ENCODE data around the gene ACSL3. TPM values are rescaled to one million over a fixed set of nuclear protein-coding genes. Genes with fewer than 3 reads are reported as not detected.
"Not testable (repeated sequence)": the region's sequence is repeated elsewhere in the genome, so short reads cannot be mapped to it uniquely, and the experiment has no call there.

ACSL3 gene
- total RNA-seq, 1 donor from 2014 or later = 107 TPM

GRCh38 chr2:222862909-222863544, 2.2 kb downstream of the ACSL3 start:
- DNase-seq (ENCODE audit: low spot score) = no peak
- TF ChIP-seq CTCF (IDR thresholded peaks at IDR 0.05) = no peak
- Mint-ChIP-seq H3K4me1 (ENCODE audit: low read depth) (peaks cover 14% of the 10 kb centered on the region), H3K36me3 (ENCODE audit: low read depth) (no peaks in the 10 kb centered on the region), H3K27me3 (ENCODE audit: low read depth) (no peaks in the 10 kb centered on the region), H3K9me3 (ENCODE audit: low read depth) (no peaks in the 10 kb centered on the region), H3K27ac (ENCODE audit: unreplicated experiment) (no peak overlapping the region), H3K4me3 (ENCODE audit: unreplicated experiment) (no peak overlapping the region)

GRCh38 chr2:222864296-222864695, 3.5 kb downstream of the ACSL3 start:
- peaks cover 18% of the 10 kb centered on the region for H3K4me1 Mint-ChIP-seq (ENCODE audit: low read depth)
- DNase-seq (ENCODE audit: low spot score) = no peak
- no peaks in the 10 kb centered on the region for H3K27me3 Mint-ChIP-seq (ENCODE audit: low read depth)
- H3K4me3 Mint-ChIP-seq (ENCODE audit: unreplicated experiment) = no peak overlapping the region
- no peaks in the 10 kb centered on the region for H3K9me3 Mint-ChIP-seq (ENCODE audit: low read depth)
- no peak overlapping the region for H3K27ac Mint-ChIP-seq (ENCODE audit: unreplicated experiment)
- no peaks in the 10 kb centered on the region for H3K36me3 Mint-ChIP-seq (ENCODE audit: low read depth)
- TF ChIP-seq CTCF (IDR thresholded peaks at IDR 0.05) = no peak

- H3K4me3 Mint-ChIP-seq (ENCODE audit: unreplicated experiment) = no peak overlapping the region
- peaks cover 10% of the 10 kb centered on the region for H3K4me1 Mint-ChIP-seq (ENCODE audit: low read depth)
- DNase-seq (ENCODE audit: low spot score) = no peak
- TF ChIP-seq CTCF (IDR thresholded peaks at IDR 0.05) = no peak
- H3K27ac Mint-ChIP-seq (ENCODE audit: unreplicated experiment) = no peak overlapping the region
- no peaks in the 10 kb centered on the region for H3K36me3 Mint-ChIP-seq (ENCODE audit: low read depth)
- H3K9me3 Mint-ChIP-seq (ENCODE audit: low read depth) = no peaks in the 10 kb centered on the region
- no peaks in the 10 kb centered on the region for H3K27me3 Mint-ChIP-seq (ENCODE audit: low read depth)
Observed at GRCh38 chr2:222865301-222865700, 4.5 kb downstream of the ACSL3 start.

GRCh38 chr2:222866358-222866960, 5.6 kb downstream of the ACSL3 start:
- no peaks in the 10 kb centered on the region for H3K27me3 Mint-ChIP-seq (ENCODE audit: low read depth)
- H3K36me3 Mint-ChIP-seq (ENCODE audit: low read depth) = no peaks in the 10 kb centered on the region
- DNase-seq (ENCODE audit: low spot score) = no peak
- no peaks in the 10 kb centered on the region for H3K9me3 Mint-ChIP-seq (ENCODE audit: low read depth)
- TF ChIP-seq CTCF (IDR thresholded peaks at IDR 0.05) = no peak
- no peak overlapping the region for H3K4me3 Mint-ChIP-seq (ENCODE audit: unreplicated experiment)
- peaks cover 10% of the 10 kb centered on the region for H3K4me1 Mint-ChIP-seq (ENCODE audit: low read depth)
- no peak overlapping the region for H3K27ac Mint-ChIP-seq (ENCODE audit: unreplicated experiment)

- not testable (repeated sequence) for H3K27ac Mint-ChIP-seq (ENCODE audit: unreplicated experiment); H3K9me3 Mint-ChIP-seq (ENCODE audit: low read depth); H3K4me3 Mint-ChIP-seq (ENCODE audit: unreplicated experiment); H3K36me3 Mint-ChIP-seq (ENCODE audit: low read depth); H3K27me3 Mint-ChIP-seq (ENCODE audit: low read depth); DNase-seq (ENCODE audit: low spot score)
- H3K4me1 Mint-ChIP-seq (ENCODE audit: low read depth) = peaks cover 16% of the 10 kb centered on the region
Observed at GRCh38 chr2:222868560-222869251, 7.9 kb downstream of the ACSL3 start.

All from chondrocyte (in vitro differentiated cells).